ENCODE results near the gene PRMT2. TPM values are rescaled to one million over a fixed set of nuclear protein-coding genes. Genes with fewer than 3 reads are reported as not detected.

The PRMT2 gene
- polyA plus RNA-seq, 2 of the 4 experiments (the other 2 are of a cell fraction) = 69.2 to 75.1 TPM

GRCh38 chr21:46606427-46606813 lies 29.1 kb upstream of the PRMT2 start:
- TF ChIP-seq CBX2 (IDR thresholded peaks at IDR 0.05; ENCODE audit: borderline replicate concordance, low read depth) (no peak), ZFP36 (IDR thresholded peaks at IDR 0.05; ENCODE audit: borderline replicate concordance, partially characterized antibody) (no peak), SMC3 (IDR thresholded peaks at IDR 0.05) (no peak), MAX (IDR thresholded peaks at IDR 0.05) (no peak), REST (IDR thresholded peaks at IDR 0.05) (no peak), ESRRA (IDR thresholded peaks at IDR 0.05; ENCODE audit: borderline replicate concordance, low read length) (no peak), HOXB13 (CRISPR knock-in tag; IDR thresholded peaks at IDR 0.05; ENCODE audit: low read depth) (no peak), CEBPB (IDR thresholded peaks at IDR 0.05) (no peak), TFCP2L1 (CRISPR knock-in tag; IDR thresholded peaks at IDR 0.05) (no peak), SREBF2 (IDR thresholded peaks at IDR 0.05) (no peak), NPAS2 (CRISPR knock-in tag; IDR thresholded peaks at IDR 0.05; ENCODE audit: borderline replicate concordance) (no peak), POLR2AphosphoS2 (conservative IDR thresholded peaks at IDR 0.05; ENCODE audit: low read length) (no peak), HEYL (CRISPR knock-in tag; IDR thresholded peaks at IDR 0.05) (no peak), HDAC2 (IDR thresholded peaks at IDR 0.05) (no peak), CBX8 (IDR thresholded peaks at IDR 0.05) (no peak), PHF8 (IDR thresholded peaks at IDR 0.05; ENCODE audit: borderline replicate concordance, low read depth) (no peak)
- TF ChIP-seq, protein P1, sequence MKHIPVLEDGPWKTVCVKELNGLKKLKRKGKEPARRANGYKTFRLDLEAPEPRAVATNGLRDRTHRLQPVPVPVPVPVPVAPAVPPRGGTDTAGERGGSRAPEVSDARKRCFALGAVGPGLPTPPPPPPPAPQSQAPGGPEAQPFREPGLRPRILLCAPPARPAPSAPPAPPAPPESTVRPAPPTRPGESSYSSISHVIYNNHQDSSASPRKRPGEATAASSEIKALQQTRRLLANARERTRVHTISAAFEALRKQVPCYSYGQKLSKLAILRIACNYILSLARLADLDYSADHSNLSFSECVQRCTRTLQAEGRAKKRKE (CRISPR knock-in tag; IDR thresholded peaks at IDR 0.05; ENCODE audit: low read depth) = no peak
- TF ChIP-seq, protein P2, sequence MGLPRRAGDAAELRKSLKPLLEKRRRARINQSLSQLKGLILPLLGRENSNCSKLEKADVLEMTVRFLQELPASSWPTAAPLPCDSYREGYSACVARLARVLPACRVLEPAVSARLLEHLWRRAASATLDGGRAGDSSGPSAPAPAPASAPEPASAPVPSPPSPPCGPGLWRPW (IDR thresholded peaks at IDR 0.05) = no peak
- TF ChIP-seq, protein P3, sequence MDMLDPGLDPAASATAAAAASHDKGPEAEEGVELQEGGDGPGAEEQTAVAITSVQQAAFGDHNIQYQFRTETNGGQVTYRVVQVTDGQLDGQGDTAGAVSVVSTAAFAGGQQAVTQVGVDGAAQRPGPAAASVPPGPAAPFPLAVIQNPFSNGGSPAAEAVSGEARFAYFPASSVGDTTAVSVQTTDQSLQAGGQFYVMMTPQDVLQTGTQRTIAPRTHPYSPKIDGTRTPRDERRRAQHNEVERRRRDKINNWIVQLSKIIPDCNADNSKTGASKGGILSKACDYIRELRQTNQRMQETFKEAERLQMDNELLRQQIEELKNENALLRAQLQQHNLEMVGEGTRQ (IDR thresholded peaks at IDR 0.05) = no peak
- no peak for FAIRE-seq
- no peak overlapping the region for H3K4me3 ChIP-seq
- H3K27ac ChIP-seq = no peak overlapping the region
- WGBS (ENCODE audit: missing lambda C conversion rate) = 67% methylated on average over 5 of the region's 7 CpGs
- no peak for DNase-seq (ENCODE audit: low read depth in 1 of 2, low spot score in 1 of 2)
- no peak for ATAC-seq
- ChIA-PET POLR2A (no interaction called here), CTCF (interaction anchor here (1.8 kb wide), 1 partner anchor 9 kb away, joined by 5 read pairs; no protein-coding TSS in a partner anchor)
- H3K4me2 ChIP-seq = no peak overlapping the region
- no peaks in the 10 kb centered on the region for H3K4me1 ChIP-seq
- H3K9me3 ChIP-seq = no peaks in the 10 kb centered on the region; the same call in 2 of the 3 replicates

DNA sequence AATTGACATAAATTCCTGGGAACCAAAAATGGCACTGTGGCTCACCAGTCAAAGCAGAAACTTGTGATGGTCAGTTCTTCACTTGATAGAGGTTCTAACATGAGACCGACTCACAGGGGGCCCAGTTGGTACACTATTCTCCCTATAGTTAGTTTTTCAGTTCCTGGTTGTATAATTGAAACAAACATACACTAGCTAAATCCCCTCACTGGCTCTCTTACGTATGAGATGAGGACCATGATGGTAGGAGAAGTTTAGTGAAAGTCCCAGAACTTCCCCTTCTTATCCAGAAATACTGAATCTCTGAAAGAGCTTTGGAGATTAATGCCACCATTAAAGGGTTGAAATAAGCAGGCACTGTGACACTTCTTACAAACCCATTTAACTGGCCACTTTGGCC lies 27.8 kb upstream of the PRMT2 start:
- no peak for ATAC-seq
- no peaks in the 10 kb centered on the region for H3K4me1 ChIP-seq
- 24% methylated on average over 2 of the region's 2 CpGs for WGBS (ENCODE audit: missing lambda C conversion rate)
- H3K27ac ChIP-seq = no peak overlapping the region
- ChIA-PET POLR2A (no interaction called here), CTCF (no interaction called here)
- H3K4me2 ChIP-seq = no peak overlapping the region
- no peak for TF ChIP-seq POLR2A (IDR thresholded peaks at IDR 0.05; ENCODE audit: low read length)
- no peak for TF ChIP-seq RFX5 (IDR thresholded peaks at IDR 0.05)
- no peak for TF ChIP-seq SMC3 (IDR thresholded peaks at IDR 0.05)
- TF ChIP-seq FOSB (CRISPR knock-in tag; IDR thresholded peaks at IDR 0.05) = no peak
- no peak for TF ChIP-seq MAFK (IDR thresholded peaks at IDR 0.05; ENCODE audit: partially characterized antibody)
- no peak for TF ChIP-seq MAZ (IDR thresholded peaks at IDR 0.05; ENCODE audit: borderline replicate concordance, low read depth, low read length)
- no peak for TF ChIP-seq ZC3H11A (IDR thresholded peaks at IDR 0.05)
- no peak for TF ChIP-seq BHLHE40 (IDR thresholded peaks at IDR 0.05; ENCODE audit: low read depth, low read length)
- H3K9me3 ChIP-seq = no peaks in the 10 kb centered on the region; the same call in 2 of the 3 replicates
- no peak for FAIRE-seq
- no peak for DNase-seq (ENCODE audit: low read depth in 1 of 2, low spot score in 1 of 2)
- H3K4me3 ChIP-seq = no peak overlapping the region

Data from A549 (cell line).